Measurements from ENCODE around the gene SDCBP2.

DNA sequence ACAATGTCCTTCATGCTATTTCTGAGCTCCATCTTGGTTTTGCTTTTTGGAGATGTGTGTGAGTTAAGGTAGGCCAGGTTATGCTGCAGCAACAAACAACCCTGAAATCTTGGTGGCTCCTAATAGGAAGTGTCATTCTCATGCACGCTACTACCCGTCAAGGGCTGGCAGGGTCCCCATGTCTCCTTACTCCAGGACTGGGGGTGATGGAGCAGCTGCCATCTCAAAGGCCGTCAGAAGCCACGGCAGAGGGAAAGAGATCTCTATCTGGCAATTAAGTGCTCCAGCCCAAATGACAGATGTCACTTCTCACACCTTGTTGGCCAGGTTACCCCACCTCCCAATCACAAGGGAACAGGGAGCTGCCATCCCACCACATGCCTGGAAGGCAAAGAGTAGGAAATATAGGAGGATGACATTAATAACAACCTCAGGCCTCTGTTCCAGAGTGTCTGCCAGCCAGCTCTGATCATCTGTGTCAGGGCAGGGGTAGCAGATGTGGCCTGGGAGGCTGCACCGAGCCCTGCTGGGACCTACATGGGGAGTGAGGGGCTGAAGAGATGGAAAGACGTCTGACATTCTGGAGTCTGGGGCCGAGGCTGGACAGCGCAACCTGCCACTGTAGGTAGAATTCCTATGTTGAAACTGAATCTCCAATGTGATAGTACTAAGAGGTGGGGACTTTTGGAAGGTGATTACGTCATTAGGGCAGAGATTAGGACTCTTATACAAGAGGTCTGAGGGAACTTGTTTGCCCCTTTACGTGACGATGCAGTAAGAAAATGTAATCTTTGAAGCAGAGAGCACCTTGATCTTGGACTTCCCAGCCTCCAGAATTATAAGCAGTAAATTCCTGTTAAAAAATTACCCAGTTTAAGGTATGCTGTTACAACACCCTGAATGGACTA is 4.8 kb upstream of the SDCBP2 start:
- TF ChIP-seq, protein P1, sequence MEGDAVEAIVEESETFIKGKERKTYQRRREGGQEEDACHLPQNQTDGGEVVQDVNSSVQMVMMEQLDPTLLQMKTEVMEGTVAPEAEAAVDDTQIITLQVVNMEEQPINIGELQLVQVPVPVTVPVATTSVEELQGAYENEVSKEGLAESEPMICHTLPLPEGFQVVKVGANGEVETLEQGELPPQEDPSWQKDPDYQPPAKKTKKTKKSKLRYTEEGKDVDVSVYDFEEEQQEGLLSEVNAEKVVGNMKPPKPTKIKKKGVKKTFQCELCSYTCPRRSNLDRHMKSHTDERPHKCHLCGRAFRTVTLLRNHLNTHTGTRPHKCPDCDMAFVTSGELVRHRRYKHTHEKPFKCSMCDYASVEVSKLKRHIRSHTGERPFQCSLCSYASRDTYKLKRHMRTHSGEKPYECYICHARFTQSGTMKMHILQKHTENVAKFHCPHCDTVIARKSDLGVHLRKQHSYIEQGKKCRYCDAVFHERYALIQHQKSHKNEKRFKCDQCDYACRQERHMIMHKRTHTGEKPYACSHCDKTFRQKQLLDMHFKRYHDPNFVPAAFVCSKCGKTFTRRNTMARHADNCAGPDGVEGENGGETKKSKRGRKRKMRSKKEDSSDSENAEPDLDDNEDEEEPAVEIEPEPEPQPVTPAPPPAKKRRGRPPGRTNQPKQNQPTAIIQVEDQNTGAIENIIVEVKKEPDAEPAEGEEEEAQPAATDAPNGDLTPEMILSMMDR (IDR thresholded peaks at IDR 0.05; ENCODE audit: insufficient read depth, low read depth, low read length) = no peak
- TF ChIP-seq EZH2 (IDR thresholded peaks at IDR 0.05; ENCODE audit: insufficient read depth, low read length) = no peak

All from astrocyte (in vitro differentiated cells and primary cell).